Ramos (cell line): Measurements from ENCODE around the gene GNL1.

Source experiments
- in situ Hi-C: fragments of 300-500 bp; cut with MboI; formaldehyde crosslinking; loops from one replicate; pipeline ENCODE4 v1.14.3; 2022; ENCODE audit warnings: low sequenced_read_pairs; ENCODE audit not compliant: unreplicated experiment

GNL1 gene

GRCh38 chr6:30556066-30556905 is at the start of gene GNL1:
Gene GNL1, minus strand, starts transcription at chr6:30556489. Its CDS starts 286 bp downstream, at chr6:30556203.
- in situ Hi-C loops: no loop called here

GRCh38 chr6:30603961-30604360 is 47.7 kb upstream of the GNL1 start:
- in situ Hi-C loops: no loop called here

GRCh38 chr6:30601815-30602641 is 45.7 kb upstream of the GNL1 start:
- in situ Hi-C loops: no loop called here

GRCh38 chr6:30601436-30601814 is 45.1 kb upstream of the GNL1 start:
- in situ Hi-C loops: no loop called here

GRCh38 chr6:30600451-30600961 is 44.2 kb upstream of the GNL1 start:
- in situ Hi-C loops: no loop called here

GRCh38 chr6:30599625-30600324 is 43.5 kb upstream of the GNL1 start:
- in situ Hi-C loops: loop anchor here (5.0 kb wide), 1 partner anchor 117 kb away; no protein-coding TSS in a partner anchor

GRCh38 chr6:30598912-30599624 is 42.8 kb upstream of the GNL1 start:
- in situ Hi-C loops: loop anchor here (5.0 kb wide), 1 partner anchor 117 kb away; no protein-coding TSS in a partner anchor

- in situ Hi-C loops: loop anchor here (5.0 kb wide), 1 partner anchor 115 kb away; no protein-coding TSS in a partner anchor
Measured at GRCh38 chr6:30597315-30598144, 41.2 kb upstream of the GNL1 start.

GRCh38 chr6:30592287-30592686 is 36.0 kb upstream of the GNL1 start:
- in situ Hi-C loops: no loop called here

- in situ Hi-C loops: no loop called here
Measured at GRCh38 chr6:30591008-30591407, 34.7 kb upstream of the GNL1 start.

- in situ Hi-C loops: no loop called here
Measured at GRCh38 chr6:30590509-30590908, 34.2 kb upstream of the GNL1 start.

GRCh38 chr6:30589754-30590358 is 33.6 kb upstream of the GNL1 start:
- in situ Hi-C loops: no loop called here

GRCh38 chr6:30583921-30584320 is 27.6 kb upstream of the GNL1 start:
- in situ Hi-C loops: no loop called here

- in situ Hi-C loops: no loop called here
Measured at GRCh38 chr6:30578051-30578450, 21.8 kb upstream of the GNL1 start.

GRCh38 chr6:30573113-30573512 is 16.8 kb upstream of the GNL1 start:
- in situ Hi-C loops: no loop called here

- in situ Hi-C loops: no loop called here
Measured at GRCh38 chr6:30572148-30572547, 15.9 kb upstream of the GNL1 start.

GRCh38 chr6:30571762-30572082 is 15.4 kb upstream of the GNL1 start:
- in situ Hi-C loops: no loop called here

GRCh38 chr6:30571075-30571761 is 14.9 kb upstream of the GNL1 start, which contains the start of gene ABCF1:
Gene ABCF1, plus strand, starts transcription at chr6:30571442. Its CDS starts 46 bp downstream, at chr6:30571488.
- in situ Hi-C loops: no loop called here
